GM12878 (cell line): ENCODE data around the gene PCBD2.

Experiments
- EGR1 ChIP-seq, 2 experiments: IDR thresholded peaks; 1 replicate in 1 of 2; 2 replicates in 1 of 2; pipeline ENCODE4 v1.6.1; 2011 to 2012; ENCODE audit warnings: low read depth in 2 of 2, low read length in 2 of 2, borderline replicate concordance in 1 of 2, mild to moderate bottlenecking in 1 of 2, moderate library complexity in 1 of 2
- EZH2 ChIP-seq: IDR thresholded peaks from 2 replicates; pipeline ENCODE4 v1.6.1; 2012; ENCODE audit warnings: low read depth, mild to moderate bottlenecking, control low read depth, inconsistent platforms, low read length, borderline replicate concordance; ENCODE audit not compliant: control insufficient read depth
- POLR2A ChIP-seq: IDR thresholded peaks from 2 replicates; pipeline ENCODE4 v1.6.1; 2011; ENCODE audit warnings: low read depth, mild to moderate bottlenecking, low read length
- TF ChIP-seq, protein P1 (sequence below), 3 experiments: IDR thresholded peaks in 2 of 3; conservative IDR thresholded peaks in 1 of 3; 2 replicates each; pipeline ENCODE4 v1.5.1; 2011; ENCODE audit warnings: low read depth in 3 of 3, low read length in 3 of 3, mild to moderate bottlenecking in 3 of 3, control low read depth in 2 of 3, moderate library complexity in 2 of 3, inconsistent platforms in 1 of 3, mixed read lengths in 1 of 3; ENCODE audit not compliant: control insufficient read depth in 2 of 3, insufficient read depth in 1 of 3; ENCODE audit errors: extremely low read depth in 1 of 3

DNA sequence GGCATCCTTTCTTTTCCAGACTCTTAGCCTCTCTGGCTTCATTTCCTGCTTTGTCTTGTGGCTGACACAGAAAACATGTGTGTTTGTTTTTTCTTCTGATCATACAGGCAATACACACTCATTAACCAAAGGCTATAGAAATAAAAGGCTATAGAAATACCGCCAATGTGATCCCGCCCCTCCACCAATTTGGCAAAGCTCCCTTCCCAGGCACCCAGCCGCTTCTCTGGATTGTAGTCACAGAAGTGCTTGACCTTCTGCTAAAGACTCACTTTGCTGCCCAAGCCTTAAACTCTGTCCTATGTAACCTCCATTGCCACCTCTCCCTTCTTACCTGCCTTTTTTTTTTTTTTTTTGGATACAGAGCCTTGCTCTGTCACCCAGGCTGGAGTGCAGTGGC is 25.5 kb upstream of the PCBD2 start:
- TF ChIP-seq, protein P1, sequence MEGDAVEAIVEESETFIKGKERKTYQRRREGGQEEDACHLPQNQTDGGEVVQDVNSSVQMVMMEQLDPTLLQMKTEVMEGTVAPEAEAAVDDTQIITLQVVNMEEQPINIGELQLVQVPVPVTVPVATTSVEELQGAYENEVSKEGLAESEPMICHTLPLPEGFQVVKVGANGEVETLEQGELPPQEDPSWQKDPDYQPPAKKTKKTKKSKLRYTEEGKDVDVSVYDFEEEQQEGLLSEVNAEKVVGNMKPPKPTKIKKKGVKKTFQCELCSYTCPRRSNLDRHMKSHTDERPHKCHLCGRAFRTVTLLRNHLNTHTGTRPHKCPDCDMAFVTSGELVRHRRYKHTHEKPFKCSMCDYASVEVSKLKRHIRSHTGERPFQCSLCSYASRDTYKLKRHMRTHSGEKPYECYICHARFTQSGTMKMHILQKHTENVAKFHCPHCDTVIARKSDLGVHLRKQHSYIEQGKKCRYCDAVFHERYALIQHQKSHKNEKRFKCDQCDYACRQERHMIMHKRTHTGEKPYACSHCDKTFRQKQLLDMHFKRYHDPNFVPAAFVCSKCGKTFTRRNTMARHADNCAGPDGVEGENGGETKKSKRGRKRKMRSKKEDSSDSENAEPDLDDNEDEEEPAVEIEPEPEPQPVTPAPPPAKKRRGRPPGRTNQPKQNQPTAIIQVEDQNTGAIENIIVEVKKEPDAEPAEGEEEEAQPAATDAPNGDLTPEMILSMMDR (IDR thresholded peaks at IDR 0.05 in 2 of 3, conservative IDR thresholded peaks at IDR 0.05 in 1 of 3; ENCODE audit: control insufficient read depth in 2 of 3, extremely low read depth in 1 of 3, insufficient read depth in 1 of 3, low read depth in 3 of 3, low read length in 3 of 3): no peak
- TF ChIP-seq EGR1 (IDR thresholded peaks at IDR 0.05; ENCODE audit: borderline replicate concordance in 1 of 2, low read depth in 2 of 2, low read length in 2 of 2): no peak
- TF ChIP-seq POLR2A: no peak
- no peak for TF ChIP-seq EZH2
